Measurements from ENCODE around the gene CLEC4G.

DNA sequence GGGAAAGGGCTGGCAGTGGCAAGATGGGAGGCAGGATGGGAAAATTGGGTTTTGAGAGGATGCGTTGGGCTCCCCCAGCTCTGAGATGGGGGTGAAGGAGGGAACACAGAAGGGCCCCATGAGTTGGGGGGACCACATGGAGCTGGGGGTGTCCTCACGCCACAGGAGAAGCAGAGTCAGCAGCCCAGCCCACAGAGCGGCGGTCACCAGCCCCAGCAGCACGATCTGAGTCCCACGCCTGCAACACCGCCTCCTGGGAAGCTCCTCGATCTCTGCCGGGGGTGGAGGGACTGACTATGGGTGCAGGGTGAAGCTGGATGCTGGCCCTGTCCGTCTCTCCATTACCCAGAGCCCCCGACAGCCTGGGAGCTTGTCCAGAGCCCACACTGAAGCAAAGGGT is 33.3 kb downstream of the CLEC4G start:
- TF ChIP-seq CTCF (IDR thresholded peaks at IDR 0.05) (no peak), POLR2A (IDR thresholded peaks at IDR 0.05) (no peak)
